ENCODE measurements around the gene TAF3.

Gene TAF3

DNA sequence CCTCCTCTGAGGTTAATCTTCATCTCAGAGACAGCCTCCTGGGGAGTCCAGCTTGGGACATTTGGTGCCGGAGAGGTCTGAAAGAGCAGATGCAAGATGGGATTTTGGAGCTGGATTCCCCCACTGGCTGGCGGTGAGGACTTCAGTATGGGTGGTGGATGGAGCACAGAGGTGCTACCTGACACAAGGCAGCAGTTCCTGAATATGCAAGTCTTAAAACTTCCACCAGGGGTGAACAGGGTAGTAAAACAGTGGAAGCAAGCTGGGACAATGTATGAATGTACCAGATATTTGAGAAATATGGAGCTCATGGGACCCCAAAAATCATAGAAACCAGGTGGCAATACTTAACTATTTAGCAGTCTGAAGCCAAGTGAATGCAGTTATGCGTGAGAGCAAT lies 4.8 kb upstream of the TAF3 start:
- no peak for TF ChIP-seq CTCF (IDR thresholded peaks at IDR 0.05; ENCODE audit: extremely low read depth, missing control alignments)
- DNase-seq (ENCODE audit: low spot score) = no peak

GRCh38 chr10:7817576-7817975 lies 729 bp upstream of the TAF3 start:
- TF ChIP-seq CTCF (IDR thresholded peaks at IDR 0.05; ENCODE audit: extremely low read depth, missing control alignments) = no peak
- DNase-seq (ENCODE audit: low spot score) = no peak

GRCh38 chr10:7817984-7818294 lies 366 bp upstream of the TAF3 start:
- no peak for DNase-seq (ENCODE audit: low spot score)
- TF ChIP-seq CTCF (IDR thresholded peaks at IDR 0.05; ENCODE audit: extremely low read depth, missing control alignments) = no peak

- TF ChIP-seq CTCF (IDR thresholded peaks at IDR 0.05; ENCODE audit: extremely low read depth, missing control alignments) = peak; percentile 21
- DNase-seq (ENCODE audit: low spot score) = peak; percentile 50
These were observed 786 bp downstream of the TAF3 start for GRCh38 chr10:7819121-7819460.

DNA sequence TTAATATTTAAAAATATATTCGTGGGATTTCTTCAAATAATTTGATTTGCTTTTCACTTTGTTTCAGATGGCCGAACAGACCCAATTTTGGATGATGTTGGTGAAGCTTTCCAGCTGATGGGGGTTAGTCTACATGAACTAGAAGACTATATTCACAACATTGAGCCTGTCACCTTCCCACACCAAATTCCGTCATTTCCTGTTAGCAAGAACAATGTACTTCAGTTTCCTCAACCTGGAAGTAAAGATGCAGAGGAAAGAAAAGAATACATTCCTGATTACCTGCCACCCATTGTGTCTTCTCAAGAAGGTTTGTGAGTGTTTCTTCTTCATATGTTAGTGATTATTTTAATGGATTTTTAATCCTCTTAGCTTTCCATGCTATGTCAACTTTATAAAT lies 5.9 kb downstream of the TAF3 start:
- TF ChIP-seq CTCF (IDR thresholded peaks at IDR 0.05; ENCODE audit: extremely low read depth, missing control alignments) = no peak
- no peak for DNase-seq (ENCODE audit: low spot score)

- no peak for DNase-seq (ENCODE audit: low spot score)
- no peak for TF ChIP-seq CTCF (IDR thresholded peaks at IDR 0.05; ENCODE audit: extremely low read depth, missing control alignments)
These were observed 8.7 kb downstream of the TAF3 start for GRCh38 chr10:7826971-7827370.

DNA sequence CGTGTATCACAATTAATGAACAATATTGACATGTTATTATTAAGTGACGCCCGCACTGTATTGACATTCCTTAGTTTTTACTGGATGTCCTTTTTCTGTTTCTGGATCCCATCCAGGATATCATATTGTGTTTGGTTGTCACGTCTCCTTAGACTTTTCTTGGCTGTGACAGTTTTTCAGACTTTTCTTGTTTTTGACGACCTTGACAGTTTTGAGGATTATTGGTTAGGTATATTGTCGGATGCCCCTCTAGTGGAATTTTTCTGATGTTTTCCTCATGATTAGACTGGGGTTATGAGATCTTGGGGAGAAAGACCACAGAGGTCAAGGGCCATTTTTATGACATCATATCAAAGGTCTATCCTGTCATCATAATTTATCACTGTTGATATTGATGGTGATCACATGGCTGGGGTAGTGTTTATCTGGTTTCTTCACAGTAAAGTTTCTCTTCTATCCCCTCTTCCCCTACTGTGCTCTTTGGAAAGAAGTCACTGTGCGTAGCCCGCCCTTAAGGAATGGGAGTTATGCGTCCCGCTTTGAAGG lies 11.1 kb downstream of the TAF3 start:
- TF ChIP-seq CTCF (IDR thresholded peaks at IDR 0.05; ENCODE audit: extremely low read depth, missing control alignments) = no peak
- DNase-seq (ENCODE audit: low spot score) = no peak
